ENCODE measurements around the gene PKD1.
"Not testable (repeated sequence)": the region's sequence is repeated elsewhere in the genome, so short reads cannot be mapped to it uniquely, and the experiment has no call there.

Gene PKD1

DNA sequence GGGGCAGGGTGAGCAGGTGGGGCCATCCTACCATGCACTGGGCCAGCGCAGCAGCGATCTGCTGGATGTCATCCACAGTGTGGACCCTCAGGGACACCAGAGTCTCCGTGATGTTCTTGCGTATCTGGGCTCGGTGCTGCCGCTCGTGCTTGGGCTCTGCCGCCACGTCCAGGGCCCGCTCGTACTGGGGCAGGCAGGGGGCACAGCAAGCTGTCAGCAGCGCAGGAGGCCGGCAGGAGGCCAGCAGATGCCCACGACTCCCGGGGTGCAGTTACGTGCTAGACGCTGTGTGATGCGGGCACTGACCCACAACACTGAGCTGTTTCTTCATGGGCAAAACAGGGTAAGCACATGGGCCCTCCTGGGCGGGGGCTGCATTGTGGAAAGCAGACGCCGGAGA lies 30.4 kb downstream of the PKD1 start:
- not testable (repeated sequence) for DNase-seq

DNA sequence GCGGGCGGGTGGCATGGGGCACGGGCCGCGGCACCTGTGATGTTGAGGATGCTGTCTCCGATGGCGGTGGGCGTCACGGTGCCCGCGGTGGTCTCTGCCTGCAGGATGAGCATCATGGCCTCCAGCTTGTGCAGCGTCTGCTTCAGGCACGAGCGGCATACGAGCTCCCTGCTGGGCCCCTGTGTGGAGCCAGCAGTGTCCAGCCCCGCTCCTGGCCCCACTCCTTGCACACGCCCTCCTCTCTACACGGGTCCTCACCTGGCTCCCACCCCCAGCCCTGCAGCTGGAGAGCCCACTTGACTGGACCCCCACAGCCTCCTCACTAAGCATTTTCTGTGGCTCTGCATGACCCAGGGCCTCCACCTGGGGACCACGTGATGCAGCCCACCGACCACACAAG lies 31.2 kb downstream of the PKD1 start:
- not testable (repeated sequence) for DNase-seq

DNA sequence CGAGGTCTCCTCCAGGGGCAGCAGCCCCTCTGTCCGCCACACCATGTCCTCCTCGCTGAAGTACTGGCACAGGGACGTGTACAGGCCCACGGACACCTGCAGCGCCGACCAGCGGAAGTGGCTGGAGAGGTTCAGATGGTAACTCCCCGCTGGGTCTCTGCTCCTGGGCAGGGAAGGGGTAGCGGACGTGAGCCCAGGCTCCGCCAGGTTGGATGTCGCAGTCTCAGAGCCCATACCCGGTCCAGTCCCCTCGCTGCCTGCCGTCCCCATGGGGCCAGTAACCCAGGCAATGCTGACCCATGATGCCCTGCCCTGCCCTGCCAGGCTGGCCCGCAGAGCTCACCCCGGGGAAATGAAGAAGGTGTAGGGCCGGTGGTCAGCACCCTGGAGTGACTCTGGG lies 33.2 kb downstream of the PKD1 start:
- DNase-seq, result no peak

DNA sequence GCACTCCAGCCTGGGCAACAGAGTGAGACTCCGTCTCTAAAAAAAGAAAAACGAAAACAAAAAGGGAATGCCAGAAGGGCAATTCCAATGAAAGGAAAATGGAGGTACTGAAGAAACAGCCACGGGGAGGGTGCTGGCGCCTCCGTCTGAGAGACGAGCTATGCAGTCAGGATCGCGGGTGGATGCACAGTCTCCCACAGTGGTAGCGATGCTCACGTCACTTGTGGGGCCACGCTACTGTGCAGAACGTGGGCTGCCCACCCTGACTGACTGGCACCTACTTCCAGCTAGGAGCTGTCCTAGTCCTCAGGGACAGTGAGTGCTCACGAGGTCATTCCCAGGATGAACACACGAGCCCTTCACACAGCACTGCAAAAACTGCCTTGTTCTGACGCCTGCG lies 34.1 kb downstream of the PKD1 start:
- not testable (repeated sequence) for DNase-seq

DNA sequence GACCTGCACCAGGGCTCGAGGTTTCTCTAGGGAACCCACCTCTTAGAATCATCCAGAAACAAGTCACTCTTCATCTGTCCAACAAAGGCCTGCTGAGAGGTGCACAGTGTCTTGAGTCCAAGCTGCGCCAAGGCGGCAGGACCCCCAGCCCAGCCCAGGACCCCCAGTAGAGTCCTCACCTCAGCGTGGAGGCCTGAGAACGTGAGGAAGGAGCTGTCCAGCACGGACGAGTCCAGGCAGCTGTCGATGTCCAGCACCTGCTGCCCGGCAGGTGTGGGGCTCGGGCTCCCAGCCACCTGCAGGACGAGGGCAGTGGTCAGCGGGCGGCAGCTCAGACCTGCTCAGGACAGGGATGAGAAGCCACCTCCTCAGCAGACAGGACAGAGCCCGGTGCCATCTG lies 38.0 kb downstream of the PKD1 start:
- DNase-seq, result not testable (repeated sequence)

DNA sequence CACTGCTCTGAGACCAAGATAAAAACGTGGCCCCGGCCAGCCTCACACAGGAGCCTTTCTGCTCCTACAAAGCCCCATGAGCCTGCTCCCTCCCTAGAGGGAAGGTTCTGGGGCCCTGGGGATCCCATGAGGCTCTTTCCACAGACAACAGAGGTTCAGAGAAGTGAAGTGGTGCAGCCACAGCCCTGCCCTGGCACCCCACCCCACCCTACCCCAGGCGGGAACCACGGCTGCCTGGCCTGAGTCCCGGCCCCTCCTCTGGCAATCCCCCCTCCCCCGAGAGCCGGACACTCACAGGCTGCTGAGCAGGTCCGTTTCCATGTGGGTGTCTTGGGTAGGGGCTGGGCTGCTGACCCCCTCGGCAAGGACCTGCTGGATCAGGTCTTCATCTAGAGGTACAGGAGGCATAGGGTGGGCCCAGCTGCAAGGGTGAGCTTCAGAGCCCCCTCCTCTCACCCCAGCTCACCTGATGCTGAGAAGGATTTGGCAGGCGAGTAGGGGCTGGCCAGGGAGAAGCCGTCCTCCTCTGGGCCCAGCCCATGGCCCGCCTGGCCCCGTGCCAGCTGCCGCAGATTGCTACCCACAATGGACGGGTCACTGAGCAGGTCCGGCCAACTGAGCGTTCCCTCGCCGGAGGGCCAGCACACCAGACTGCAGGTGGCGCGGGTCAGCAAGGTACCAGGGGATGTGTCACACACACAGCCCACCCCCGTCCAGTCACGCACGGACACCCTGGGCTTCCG lies 38.7 kb downstream of the PKD1 start:
- no peak for DNase-seq

DNA sequence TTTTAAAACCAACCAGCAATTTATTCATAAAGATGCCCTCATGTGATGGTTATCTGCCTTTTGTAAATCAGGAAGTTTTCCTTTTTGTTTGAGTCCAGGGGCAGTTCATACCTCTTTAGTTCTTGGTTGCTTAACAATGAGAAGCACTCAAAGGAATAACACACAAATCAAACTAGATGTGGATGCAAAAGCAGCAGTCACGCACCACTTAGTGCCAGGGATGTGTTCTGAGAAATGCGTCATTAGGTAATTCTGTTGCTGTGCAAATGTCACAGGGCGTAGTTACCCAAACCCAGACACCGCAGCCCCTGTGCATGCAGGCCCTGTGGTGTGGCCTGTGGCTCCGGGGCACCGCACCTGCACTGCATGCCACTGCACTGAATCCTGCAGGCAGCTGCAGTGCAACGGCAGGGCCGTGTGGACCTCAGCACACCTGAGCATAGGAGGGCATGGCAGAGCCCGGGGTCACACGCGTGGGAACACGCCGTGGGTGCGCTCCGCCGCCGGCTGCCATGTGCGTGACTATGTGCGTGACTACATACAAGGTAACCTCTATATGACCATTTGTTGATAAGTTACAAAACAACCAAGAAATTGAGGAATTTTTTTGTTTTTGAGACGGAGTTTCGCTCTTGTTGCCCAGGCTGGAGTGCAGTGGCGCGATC lies 39.6 kb downstream of the PKD1 start:
- DNase-seq, result no peak

DNA sequence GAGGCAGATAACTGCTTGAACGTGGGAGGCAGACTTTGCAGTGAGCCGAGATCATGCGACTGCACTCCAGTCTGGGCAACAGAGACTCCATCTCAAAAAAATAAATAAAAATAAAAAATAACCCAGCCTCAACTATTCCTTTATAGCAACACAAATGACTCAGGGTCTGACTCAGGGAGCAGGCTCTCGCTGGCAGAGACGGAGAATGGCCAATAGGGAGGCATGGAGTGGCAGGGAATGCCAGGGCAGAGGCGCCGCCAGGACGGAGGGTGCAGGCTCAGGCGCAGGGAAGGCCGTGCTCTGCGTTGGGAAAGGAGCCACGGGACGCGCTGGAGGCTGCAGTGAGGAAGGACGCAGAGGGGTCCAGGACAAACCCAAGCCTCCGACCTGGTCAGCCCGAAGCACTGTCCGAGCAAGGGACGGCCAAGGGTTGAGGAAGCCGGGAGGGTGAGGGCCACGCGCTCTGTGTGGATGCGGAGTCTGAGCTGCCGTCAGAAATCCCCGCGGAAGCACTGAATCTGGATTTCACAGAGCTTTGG lies 40.3 kb downstream of the PKD1 start:
- DNase-seq, result no peak

DNA sequence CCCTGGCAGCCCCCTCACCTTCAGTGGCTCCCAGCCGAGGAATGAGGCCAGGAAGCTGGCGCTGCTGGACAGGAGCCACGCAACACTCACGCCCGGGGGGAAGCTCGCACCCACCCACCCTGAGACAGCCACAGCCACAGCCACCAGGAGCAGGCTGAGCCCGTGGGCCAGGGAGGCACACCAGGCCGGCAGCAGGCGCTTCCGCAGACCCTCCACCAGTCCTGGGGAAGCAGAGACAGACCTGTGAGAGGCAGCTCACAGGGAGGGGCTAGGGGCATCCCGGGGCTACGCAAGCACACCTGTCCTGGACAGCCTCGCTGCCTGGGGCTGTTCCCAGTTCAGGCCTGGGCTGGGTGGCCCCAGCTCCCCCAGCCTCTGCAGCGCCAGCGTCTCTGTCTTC lies 41.9 kb downstream of the PKD1 start:
- no peak for DNase-seq

DNA sequence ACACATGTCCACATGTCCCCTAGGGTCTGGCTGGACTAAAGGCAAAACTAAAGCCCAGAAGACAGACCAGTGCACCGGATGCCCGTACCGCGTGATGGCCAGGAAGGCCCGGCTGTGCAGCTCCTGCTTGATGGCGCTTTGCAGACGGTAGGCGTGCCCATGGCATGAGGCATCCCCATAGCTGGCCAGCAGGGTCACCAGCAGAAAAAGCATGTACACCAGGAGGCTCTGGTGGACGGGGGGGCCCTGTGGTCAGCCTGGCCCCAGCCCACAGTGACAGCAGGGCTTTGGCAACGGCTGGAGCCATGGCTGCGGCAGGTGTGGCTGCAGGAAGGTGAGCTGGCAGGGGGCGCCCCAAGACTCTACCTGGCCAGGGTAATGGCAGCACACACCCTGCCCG lies 42.8 kb downstream of the PKD1 start:
- DNase-seq, result no peak

DNA sequence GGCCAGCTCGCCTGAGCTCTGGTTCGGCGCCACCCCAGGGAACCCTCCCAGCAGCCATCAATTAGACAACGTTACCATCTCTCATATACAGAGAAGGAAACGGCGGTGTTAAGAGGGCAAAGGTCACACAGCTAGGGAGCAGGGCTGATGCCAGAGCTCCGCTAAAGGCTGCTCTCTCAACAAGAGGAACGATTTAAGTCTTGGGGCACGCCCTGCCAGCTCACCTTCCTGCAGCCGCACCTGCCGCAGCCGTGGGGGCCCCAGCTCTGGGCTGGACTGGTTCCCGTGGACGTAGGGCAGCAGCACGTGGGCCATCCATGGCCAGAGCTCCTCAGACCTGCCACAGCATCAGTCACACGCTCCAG lies 43.5 kb downstream of the PKD1 start:
- no peak for DNase-seq

DNA sequence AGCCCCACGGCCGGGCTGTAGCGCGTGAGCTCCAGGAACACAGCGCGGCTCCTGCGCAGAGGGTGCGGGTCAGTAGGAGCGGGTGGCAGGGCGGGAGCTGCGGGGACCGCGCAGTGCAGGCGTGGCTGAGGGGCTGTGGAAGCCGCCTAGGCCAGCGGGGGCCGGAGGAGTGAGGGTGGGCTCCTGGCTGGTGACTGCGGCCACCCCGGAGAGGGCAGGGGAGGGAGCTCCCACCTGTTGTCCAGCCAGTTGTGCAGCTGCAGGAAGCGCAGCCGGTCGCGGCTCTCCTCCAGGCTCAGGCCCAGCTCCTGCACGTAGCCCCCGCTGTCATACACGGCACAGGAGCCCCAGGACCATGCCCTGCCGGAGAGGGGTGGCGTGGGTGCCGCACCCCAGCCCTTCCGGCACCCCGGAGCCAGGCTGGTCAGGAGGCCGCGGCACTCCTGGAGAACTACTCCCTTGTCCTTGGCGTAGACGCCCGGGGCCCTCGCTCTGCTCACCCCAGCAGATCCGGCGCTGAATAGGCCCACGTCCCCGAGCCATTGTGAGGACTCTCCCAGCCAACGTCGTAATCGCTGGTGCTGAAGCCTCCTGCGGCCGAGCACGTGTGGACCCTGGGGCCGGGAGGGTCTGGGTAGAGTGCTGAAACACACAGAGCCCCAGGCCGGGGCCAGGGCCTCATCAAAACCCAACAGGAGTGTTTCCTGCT lies 44.0 kb downstream of the PKD1 start:
- DNase-seq, result no peak

DNA sequence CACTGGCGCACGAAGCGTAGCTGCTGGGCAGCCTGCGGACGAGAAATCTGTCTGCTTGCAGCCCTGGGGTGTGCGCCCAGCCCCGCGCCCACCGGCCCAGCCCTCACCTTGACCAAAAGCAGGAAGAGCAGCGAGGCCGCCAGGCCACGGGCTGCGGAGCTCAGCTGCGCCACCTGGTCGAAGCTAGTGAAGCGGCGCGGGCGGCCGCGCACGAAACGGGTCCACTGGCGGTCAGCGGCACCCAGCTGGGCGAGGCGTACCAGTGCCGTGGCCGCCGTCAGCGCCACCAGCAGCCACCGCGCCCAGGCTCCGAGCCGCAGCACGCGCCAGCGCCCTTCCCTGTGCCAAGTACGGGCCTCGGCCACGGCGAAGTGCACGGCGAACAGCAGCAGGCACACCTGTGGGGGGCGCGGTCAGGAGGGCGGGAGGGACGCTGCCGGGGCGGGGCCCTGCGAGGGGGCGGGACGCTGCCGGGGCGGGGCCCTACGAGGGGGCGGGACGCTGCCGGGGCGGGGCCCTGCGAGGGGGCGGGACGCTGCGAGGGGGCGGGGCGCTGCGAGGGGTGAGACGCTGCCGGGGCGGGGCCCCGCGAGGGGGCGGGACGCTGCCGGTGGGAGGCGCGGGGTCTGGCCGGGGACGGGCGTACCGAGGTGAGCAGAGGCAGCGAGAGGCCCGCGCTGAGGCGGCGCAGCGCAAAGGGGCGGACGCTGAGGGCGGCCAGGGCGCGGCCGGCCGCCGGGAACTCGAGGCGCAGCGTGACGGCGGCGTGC lies 44.7 kb downstream of the PKD1 start:
- DNase-seq, result no peak

DNA sequence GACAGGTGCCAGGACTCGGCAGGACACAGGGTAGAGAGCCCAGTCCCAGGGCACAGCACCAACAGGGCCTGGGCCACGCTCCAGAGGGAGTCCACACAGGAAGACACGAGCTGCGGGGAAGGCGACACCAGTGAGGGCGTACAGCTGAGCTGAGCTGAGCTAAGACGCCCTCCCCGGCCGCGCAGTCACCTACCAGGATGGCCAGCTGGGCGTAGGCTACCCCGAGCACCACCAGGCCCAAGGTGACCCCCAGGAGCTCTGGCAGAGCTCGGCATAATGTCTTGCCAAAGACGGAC lies 45.3 kb downstream of the PKD1 start:
- no peak for DNase-seq

DNA sequence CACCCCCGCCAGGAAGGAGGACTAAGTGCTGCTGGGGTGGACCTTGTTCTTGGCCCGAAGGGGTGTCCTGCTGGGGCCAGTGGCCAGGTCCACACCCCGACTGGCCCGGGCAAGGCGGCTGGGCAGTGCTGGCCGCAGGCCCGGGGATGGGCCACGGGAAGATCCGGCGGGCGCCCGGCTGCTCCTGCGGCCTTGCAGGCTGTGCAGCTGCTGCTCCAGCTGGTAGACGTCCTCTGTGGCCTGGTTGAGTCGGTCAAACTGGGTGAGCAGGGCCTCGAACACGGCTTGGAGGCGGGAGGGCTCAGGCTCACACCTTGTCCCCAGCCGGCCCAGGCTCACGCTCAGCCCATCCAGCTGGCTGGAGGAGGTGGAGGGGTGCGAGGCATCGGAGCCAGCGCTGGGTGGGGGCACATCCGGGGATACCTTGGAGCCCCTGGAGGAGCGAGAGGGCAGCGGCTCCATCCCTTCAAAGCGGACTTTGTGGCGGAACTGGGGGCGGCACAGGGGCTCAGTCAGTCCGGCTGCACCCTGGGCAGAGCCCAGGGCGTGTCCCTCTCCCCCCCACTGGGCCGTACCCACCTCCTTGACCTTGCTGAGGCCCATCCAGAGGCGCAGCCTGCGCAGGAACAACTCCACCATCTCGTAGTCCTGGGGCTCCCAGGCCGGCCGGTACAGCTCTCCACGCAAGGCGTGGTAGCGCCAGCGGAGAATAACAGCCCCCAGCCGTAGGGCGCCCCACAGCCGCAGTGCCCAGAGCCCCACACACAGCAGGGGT lies 45.8 kb downstream of the PKD1 start:
- DNase-seq, result no peak

DNA sequence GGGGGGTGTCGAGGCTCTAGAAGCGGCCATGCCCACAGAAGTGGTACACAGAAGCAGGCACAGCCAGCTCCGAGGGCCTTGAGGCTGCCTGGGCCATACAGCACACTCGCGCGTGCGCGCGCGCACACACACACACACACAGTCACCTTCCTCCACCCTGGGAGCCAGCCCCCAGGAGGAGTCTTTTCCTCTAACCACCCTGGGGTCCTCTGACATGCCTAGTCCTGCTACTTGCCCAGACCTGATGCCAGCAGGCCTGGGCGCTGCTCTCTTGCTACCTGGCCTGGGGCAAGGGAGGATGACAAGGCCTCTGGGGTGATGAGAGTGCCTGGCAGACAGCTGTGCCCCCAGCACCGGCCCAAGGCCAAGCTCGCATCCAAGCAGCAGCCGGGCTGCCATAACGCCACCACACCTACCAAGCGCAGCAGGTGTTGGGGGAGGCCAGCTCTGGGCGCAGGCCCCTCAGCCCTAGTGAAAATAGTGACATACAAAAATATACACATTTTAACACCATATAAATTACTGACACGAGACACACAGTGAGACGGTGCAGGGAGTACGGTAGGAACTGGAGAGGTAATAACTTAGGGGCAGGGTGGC lies 46.8 kb downstream of the PKD1 start:
- DNase-seq, result no peak

DNA sequence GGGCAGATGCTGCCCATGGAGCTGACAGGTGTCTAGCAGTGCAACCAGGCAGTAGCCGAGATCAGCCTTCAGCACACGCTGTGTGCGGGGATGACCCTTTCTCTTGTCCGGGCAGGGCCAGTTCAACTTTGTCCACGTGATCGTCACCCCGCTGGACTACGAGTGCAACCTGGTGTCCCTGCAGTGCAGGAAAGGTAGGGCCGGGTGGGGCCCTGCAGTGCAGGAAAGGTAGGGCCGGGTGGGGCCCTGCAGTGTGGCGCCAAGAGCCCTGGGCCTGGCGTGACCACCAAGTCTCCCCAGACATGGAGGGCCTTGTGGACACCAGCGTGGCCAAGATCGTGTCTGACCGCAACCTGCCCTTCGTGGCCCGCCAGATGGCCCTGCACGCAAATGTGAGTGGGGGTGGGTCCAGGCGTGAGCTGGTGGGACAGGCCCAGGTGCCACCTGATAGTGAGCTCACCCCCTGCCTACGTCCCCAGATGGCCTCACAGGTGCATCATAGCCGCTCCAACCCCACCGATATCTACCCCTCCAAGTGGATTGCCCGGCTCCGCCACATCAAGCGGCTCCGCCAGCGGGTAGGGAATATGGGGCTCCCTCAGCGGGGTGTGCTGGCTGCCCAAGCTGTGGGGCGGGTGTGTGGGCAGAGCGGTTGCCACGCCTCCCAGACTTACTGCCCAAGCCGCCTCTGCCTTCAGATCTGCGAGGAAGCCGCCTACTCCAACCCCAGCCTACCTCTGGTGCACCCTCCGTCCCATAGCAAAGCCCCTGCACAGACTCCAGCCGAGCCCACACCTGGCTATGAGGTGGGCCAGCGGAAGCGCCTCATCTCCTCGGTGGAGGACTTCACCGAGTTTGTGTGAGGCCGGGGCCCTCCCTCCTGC lies 47.7 kb downstream of the PKD1 start:
- DNase-seq, result no peak

DNA sequence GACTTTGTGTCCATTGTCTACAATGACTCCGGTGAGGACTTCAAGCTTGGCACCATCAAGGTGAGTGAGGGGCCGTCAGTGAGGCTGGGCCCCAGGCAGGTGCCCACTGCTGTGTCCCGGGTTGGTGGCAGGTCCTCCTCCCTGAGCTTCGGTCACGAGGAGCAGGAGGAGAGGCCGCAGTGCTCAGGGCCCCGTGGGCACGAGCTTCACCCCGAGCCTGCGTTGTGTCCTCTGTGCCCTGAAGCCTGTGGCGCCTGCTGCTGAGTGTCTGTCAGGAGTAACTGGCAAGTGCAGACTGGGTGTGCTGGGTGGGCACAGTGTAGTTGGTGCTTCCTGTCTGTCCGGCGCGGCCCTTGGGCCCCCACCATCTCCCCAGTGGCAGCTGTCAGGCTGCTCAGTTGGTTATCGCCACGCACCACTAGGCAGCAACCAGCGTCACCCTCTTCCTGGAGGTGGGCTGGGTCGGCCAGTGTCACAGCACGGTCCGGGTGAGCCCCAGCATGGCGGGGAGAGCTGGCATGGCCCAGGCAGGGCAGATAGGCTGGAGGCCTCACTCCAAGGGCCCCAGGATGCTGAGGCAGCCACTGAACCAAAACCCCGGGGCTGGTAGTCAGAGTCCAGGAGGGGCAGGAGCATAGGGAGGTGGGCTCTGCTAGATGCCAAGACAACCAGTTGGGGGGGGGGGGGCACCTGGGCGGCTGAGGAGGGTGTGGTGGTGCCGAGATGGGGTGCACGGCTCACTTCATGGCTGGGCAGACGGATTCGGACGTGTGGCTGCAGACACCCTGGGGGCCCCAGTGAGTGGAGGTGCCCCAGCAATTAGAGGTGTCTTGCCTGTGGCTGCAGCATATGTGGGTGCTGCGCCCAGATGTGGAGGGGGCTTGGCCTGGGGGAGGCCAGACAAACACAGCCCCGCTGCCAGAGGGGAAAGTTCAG lies 48.6 kb downstream of the PKD1 start:
- no peak for DNase-seq

DNA sequence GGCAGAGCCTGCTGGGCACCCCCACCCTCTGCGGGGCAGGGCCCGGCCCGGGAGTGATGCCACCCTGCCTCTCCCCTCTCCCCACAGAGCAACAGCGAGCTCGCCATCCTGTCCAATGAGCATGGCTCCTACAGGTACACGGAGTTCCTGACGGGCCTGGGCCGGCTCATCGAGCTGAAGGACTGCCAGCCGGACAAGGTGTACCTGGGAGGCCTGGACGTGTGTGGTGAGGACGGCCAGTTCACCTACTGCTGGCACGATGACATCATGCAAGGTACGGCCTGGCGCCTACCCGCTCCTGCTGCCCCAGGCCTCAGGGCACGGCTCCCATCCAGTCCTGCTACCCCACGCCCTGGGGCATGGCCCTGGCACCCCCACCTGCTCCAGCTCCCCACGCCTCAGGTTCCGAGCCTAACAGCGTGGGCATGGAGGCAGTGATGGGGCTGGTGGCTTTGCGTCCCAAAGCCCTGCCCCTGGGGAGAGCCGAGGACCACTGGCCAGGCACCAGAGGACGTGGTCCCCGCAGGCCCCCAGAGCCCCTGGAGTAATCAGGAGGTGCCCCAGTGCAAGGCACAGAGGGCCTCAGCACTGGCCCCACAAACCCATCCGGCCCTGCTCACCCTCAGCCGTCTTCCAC lies 49.5 kb downstream of the PKD1 start:
- no peak for DNase-seq

All from inflammatory macrophage treated with lipopolysaccharide for 4 hours (primary cell).